HL-60 (cell line): ENCODE data around the gene DGCR8.

Source experiments
- CTCF ChIP-seq: IDR thresholded peaks from one replicate; pipeline ENCODE4 v1.5.1; 2011; ENCODE audit warnings: low read length, control low read depth, inconsistent platforms; ENCODE audit not compliant: insufficient read depth
- POLR2AphosphoS5 ChIP-seq: IDR thresholded peaks from 2 replicates; pipeline ENCODE4 v1.6.1; 2012; ENCODE audit warnings: low read depth

DNA sequence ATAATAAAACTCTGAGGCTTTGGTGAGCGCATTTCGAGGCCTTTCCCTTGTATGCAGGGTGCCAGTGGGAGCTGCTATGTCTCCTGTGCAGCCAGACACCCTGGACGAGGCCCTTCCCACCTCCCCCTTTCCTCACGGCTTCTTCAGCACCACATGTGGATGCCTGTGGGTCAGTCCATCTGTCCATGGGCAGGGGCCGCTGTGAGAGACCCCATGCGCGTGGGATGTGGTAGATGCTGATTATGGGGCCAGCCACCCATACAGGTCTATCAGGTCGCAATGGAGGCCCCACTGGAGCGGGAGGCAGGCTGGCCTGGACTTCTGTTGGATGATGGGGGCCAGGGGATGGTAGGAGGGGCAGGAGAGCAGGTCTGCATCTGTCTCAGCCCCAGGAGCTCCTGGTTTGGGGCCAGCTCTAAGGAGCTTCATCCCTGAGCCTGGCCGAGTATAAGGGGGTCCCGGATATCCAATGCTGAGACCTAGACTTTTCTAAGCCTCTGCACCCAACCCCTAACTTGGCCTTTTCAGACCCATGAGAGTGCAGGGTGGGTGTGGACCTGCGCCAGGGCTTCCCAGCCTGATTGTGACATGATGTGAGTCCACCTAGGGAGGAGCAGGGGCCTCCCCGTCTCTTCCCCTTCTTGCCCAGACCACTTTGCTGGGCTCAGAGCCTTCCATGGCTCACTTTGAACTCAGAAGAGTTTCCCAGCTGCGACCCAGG lies 14.0 kb upstream of the DGCR8 start:
- TF ChIP-seq CTCF (no peak), POLR2AphosphoS5 (no peak)
